ENCODE results near the gene ZCWPW2. TPM values are rescaled to one million over a fixed set of nuclear protein-coding genes. Genes with fewer than 3 reads are reported as not detected.
A peak's percentile ranks its signal among the peaks of the same experiment; 100 is the strongest.

Gene ZCWPW2
- total RNA-seq, 1 experiment from 2014 or later = not detected

DNA sequence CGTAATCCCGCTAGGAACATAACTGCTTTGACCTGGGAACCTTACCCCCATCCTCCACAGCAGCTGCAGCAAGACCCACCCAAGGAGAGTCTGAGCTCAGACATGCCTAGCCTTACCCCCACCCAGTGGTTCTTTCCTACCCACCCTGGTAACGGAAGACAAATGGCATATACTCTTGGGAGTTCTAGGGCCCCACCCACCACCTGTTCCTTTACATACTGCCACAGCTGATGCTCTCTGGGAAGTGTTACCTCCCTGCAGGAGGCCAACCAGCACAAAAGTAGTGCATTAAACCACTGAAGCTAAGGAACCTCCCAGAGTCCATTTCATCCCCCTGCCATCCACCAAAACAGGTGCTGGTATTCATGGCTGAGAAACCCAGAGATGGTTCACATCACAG, 50.7 kb downstream of the ZCWPW2 start:
- H3K27me3 ChIP-seq (ENCODE audit: low read length) = no peaks in the 10 kb centered on the region
- H3K36me3 ChIP-seq (ENCODE audit: insufficient read depth, low read length) = no peaks in the 10 kb centered on the region
- H3K79me2 ChIP-seq (ENCODE audit: low read length) = no peaks in the 10 kb centered on the region
- no peaks in the 10 kb centered on the region for H3K9me3 ChIP-seq (ENCODE audit: low read length)
- no peak overlapping the region for H3K4me2 ChIP-seq (ENCODE audit: low read depth, low read length, poor library complexity, severe bottlenecking)
- no peaks in the 10 kb centered on the region for H3K9me2 ChIP-seq (replicated peaks; ENCODE audit: insufficient read depth, low read length)
- no peak for DNase-seq
- H3K27ac ChIP-seq (ENCODE audit: low read length) = no peak overlapping the region
- H3K4me3 ChIP-seq (ENCODE audit: low read length) = no peak overlapping the region
- no peaks in the 10 kb centered on the region for H4K20me1 ChIP-seq (ENCODE audit: insufficient read depth, low read depth, low read length)
- H2AFZ ChIP-seq (ENCODE audit: low read length) = no peak overlapping the region
- H3K9ac ChIP-seq (ENCODE audit: low read length) = no peak overlapping the region
- H3K4me1 ChIP-seq (ENCODE audit: low read length) = no peaks in the 10 kb centered on the region

DNA sequence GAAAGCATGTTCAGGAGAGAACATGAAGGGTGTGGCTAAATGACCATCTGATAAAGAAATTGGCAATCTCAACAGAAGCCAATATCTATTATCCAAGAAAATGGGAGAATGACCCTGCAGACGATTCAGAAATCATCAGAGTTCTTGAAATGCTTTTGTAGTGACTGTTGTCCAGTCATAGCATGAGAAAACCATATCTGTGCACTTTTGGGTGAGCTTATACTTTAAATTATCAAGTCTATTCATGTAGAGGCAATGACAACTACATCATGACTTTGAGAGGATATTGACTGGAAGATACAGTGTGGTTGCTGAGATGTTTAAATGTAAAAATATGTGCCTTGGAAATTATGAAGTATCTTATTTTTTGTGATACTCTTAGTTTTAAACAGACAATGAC, 57.7 kb downstream of the ZCWPW2 start:
- DNase-seq = no peak
- no peaks in the 10 kb centered on the region for H3K9me3 ChIP-seq (ENCODE audit: low read length)
- no peak overlapping the region for H3K4me2 ChIP-seq (ENCODE audit: low read depth, low read length, poor library complexity, severe bottlenecking)
- no peak overlapping the region for H2AFZ ChIP-seq (ENCODE audit: low read length)
- no peaks in the 10 kb centered on the region for H3K79me2 ChIP-seq (ENCODE audit: low read length)
- no peaks in the 10 kb centered on the region for H3K4me1 ChIP-seq (ENCODE audit: low read length)
- H3K36me3 ChIP-seq (ENCODE audit: insufficient read depth, low read length) = no peaks in the 10 kb centered on the region
- no peak overlapping the region for H3K27ac ChIP-seq (ENCODE audit: low read length)
- no peak overlapping the region for H3K9ac ChIP-seq (ENCODE audit: low read length)
- H3K27me3 ChIP-seq (ENCODE audit: low read length) = no peaks in the 10 kb centered on the region
- H4K20me1 ChIP-seq (ENCODE audit: insufficient read depth, low read depth, low read length) = no peaks in the 10 kb centered on the region
- no peak overlapping the region for H3K4me3 ChIP-seq (ENCODE audit: low read length)
- no peaks in the 10 kb centered on the region for H3K9me2 ChIP-seq (replicated peaks; ENCODE audit: insufficient read depth, low read length)

GRCh38 chr3:28449398-28449797, 100.9 kb downstream of the ZCWPW2 start:
- no peaks in the 10 kb centered on the region for H3K27me3 ChIP-seq (ENCODE audit: low read length)
- H3K9me3 ChIP-seq (ENCODE audit: low read length) = no peaks in the 10 kb centered on the region
- no peak overlapping the region for H2AFZ ChIP-seq (ENCODE audit: low read length)
- no peak overlapping the region for H3K27ac ChIP-seq (ENCODE audit: low read length)
- H3K4me3 ChIP-seq (ENCODE audit: low read length) = no peak overlapping the region
- H3K4me1 ChIP-seq (ENCODE audit: low read length) = no peaks in the 10 kb centered on the region
- H4K20me1 ChIP-seq (ENCODE audit: insufficient read depth, low read depth, low read length) = no peaks in the 10 kb centered on the region
- DNase-seq = no peak
- H3K36me3 ChIP-seq (ENCODE audit: insufficient read depth, low read length) = no peaks in the 10 kb centered on the region
- no peak overlapping the region for H3K4me2 ChIP-seq (ENCODE audit: low read depth, low read length, poor library complexity, severe bottlenecking)
- H3K9me2 ChIP-seq (replicated peaks; ENCODE audit: insufficient read depth, low read length) = peaks cover 3% of the 10 kb centered on the region; the same call in 1 of the 2 replicates
- no peaks in the 10 kb centered on the region for H3K79me2 ChIP-seq (ENCODE audit: low read length)
- no peak overlapping the region for H3K9ac ChIP-seq (ENCODE audit: low read length)

- DNase-seq = no peak
These were observed 114.3 kb downstream of the ZCWPW2 start for GRCh38 chr3:28462866-28463265.

DNA sequence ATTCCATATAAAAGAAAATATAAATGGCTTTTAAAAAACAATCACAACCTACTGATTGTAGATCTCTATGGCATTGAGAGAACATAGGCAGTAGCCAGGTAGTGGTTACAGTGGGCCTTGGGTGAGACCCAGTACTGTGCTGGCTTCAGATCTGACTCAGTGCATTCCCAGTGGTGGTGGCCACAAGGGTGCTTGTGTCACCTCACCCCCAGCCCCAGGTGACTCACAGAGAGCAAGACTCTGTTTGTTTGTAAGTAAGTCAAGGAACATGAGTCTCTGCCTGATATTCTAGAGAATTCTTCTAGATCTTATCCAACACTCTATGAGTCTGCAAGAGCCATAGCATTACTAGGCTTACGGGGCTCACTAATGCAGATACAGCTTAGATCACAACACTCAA, 118.9 kb downstream of the ZCWPW2 start:
- Histone ChIP-seq H3K4me2 (ENCODE audit: low read depth, low read length, poor library complexity, severe bottlenecking) (no peak overlapping the region), H3K79me2 (ENCODE audit: low read length) (no peaks in the 10 kb centered on the region)
- no peak for DNase-seq

More at GRCh38 chr3:28462866-28463265, 114.3 kb downstream of the ZCWPW2 start:
- Histone ChIP-seq H2AFZ (ENCODE audit: low read length) (no peak overlapping the region), H3K4me2 (ENCODE audit: low read depth, low read length, poor library complexity, severe bottlenecking) (no peak overlapping the region), H4K20me1 (ENCODE audit: insufficient read depth, low read depth, low read length) (no peaks in the 10 kb centered on the region), H3K4me3 (ENCODE audit: low read length) (no peak overlapping the region), H3K27me3 (ENCODE audit: low read length) (no peaks in the 10 kb centered on the region), H3K27ac (ENCODE audit: low read length) (no peak overlapping the region), H3K79me2 (ENCODE audit: low read length) (no peaks in the 10 kb centered on the region), H3K9me3 (ENCODE audit: low read length) (no peaks in the 10 kb centered on the region), H3K4me1 (ENCODE audit: low read length) (no peaks in the 10 kb centered on the region), H3K9ac (ENCODE audit: low read length) (no peak overlapping the region), H3K9me2 (replicated peaks; ENCODE audit: insufficient read depth, low read length) (0 out of 2 replicates have a peak, but pooled peaks cover 4% of the 10 kb centered on the region), H3K36me3 (ENCODE audit: insufficient read depth, low read length) (no peaks in the 10 kb centered on the region)

GRCh38 chr3:28476194-28476593, 127.7 kb downstream of the ZCWPW2 start:
- Histone ChIP-seq H3K79me2 (ENCODE audit: low read length) (no peaks in the 10 kb centered on the region), H3K9me3 (ENCODE audit: low read length) (no peaks in the 10 kb centered on the region), H3K27me3 (ENCODE audit: low read length) (no peaks in the 10 kb centered on the region), H4K20me1 (ENCODE audit: insufficient read depth, low read depth, low read length) (no peaks in the 10 kb centered on the region), H3K4me2 (ENCODE audit: low read depth, low read length, poor library complexity, severe bottlenecking) (no peak overlapping the region), H3K9me2 (replicated peaks; ENCODE audit: insufficient read depth, low read length) (no peaks in the 10 kb centered on the region), H2AFZ (ENCODE audit: low read length) (no peak overlapping the region), H3K4me3 (ENCODE audit: low read length) (no peak overlapping the region), H3K4me1 (ENCODE audit: low read length) (no peaks in the 10 kb centered on the region), H3K27ac (ENCODE audit: low read length) (no peak overlapping the region), H3K9ac (ENCODE audit: low read length) (no peak overlapping the region), H3K36me3 (ENCODE audit: insufficient read depth, low read length) (no peaks in the 10 kb centered on the region)
- peak; percentile 79 for DNase-seq

More for the DNA sequence above, 118.9 kb downstream of the ZCWPW2 start:
- H3K27ac ChIP-seq (ENCODE audit: low read length) = no peak overlapping the region
- H3K9me3 ChIP-seq (ENCODE audit: low read length) = no peaks in the 10 kb centered on the region
- H2AFZ ChIP-seq (ENCODE audit: low read length) = no peak overlapping the region
- no peaks in the 10 kb centered on the region for H3K27me3 ChIP-seq (ENCODE audit: low read length)
- H4K20me1 ChIP-seq (ENCODE audit: insufficient read depth, low read depth, low read length) = no peaks in the 10 kb centered on the region
- no peak overlapping the region for H3K4me3 ChIP-seq (ENCODE audit: low read length)
- no peak overlapping the region for H3K9ac ChIP-seq (ENCODE audit: low read length)
- H3K36me3 ChIP-seq (ENCODE audit: insufficient read depth, low read length) = no peaks in the 10 kb centered on the region
- H3K4me1 ChIP-seq (ENCODE audit: low read length) = no peaks in the 10 kb centered on the region
- no peaks in the 10 kb centered on the region for H3K9me2 ChIP-seq (replicated peaks; ENCODE audit: insufficient read depth, low read length)

DNA sequence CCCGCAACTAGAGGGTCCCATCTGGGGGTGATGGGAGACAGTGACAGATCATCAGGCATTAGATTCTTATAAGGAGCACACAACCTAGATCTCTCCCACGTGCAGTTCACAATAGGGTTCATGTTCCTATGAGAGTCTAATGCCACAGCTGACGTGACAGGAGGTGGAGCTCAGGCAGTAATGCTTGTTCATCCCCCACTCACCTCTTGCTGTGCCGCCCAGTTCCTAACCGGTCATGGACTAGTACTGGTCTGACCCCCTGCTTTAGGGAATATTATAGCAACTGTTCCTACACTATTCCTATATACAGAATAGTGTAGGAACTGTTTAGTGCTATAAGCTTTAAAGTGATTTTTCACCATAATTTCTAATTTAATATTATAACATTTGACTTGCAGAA, 128.2 kb downstream of the ZCWPW2 start:
- H3K9ac ChIP-seq (ENCODE audit: low read length) = no peak overlapping the region
- H3K27ac ChIP-seq (ENCODE audit: low read length) = no peak overlapping the region
- H3K27me3 ChIP-seq (ENCODE audit: low read length) = no peaks in the 10 kb centered on the region
- H3K36me3 ChIP-seq (ENCODE audit: insufficient read depth, low read length) = no peaks in the 10 kb centered on the region
- H3K4me3 ChIP-seq (ENCODE audit: low read length) = no peak overlapping the region
- no peak for DNase-seq
- H3K9me3 ChIP-seq (ENCODE audit: low read length) = no peaks in the 10 kb centered on the region
- H4K20me1 ChIP-seq (ENCODE audit: insufficient read depth, low read depth, low read length) = no peaks in the 10 kb centered on the region
- no peaks in the 10 kb centered on the region for H3K4me1 ChIP-seq (ENCODE audit: low read length)
- H3K79me2 ChIP-seq (ENCODE audit: low read length) = no peaks in the 10 kb centered on the region
- no peak overlapping the region for H3K4me2 ChIP-seq (ENCODE audit: low read depth, low read length, poor library complexity, severe bottlenecking)
- no peak overlapping the region for H2AFZ ChIP-seq (ENCODE audit: low read length)
- no peaks in the 10 kb centered on the region for H3K9me2 ChIP-seq (replicated peaks; ENCODE audit: insufficient read depth, low read length)

DNA sequence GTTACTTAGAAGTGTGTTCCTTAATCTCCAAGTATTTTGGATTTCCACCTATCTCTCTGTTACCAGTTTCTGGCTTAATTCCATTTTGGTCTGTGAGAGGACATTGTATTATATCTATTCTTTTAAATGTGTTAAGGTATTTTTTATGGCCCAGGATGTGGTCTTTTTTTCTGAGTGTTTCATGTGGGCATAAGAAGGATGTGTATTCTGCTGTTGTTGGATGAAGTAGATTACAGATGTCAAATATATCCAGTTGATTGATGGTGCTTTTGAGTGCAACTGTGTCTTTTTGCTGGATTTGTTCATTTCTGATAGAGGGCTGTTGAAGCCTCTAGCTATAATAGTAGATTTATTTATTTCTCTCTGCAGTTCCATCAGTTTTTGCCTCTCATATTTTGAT, 136.6 kb downstream of the ZCWPW2 start:
- Histone ChIP-seq H3K4me1 (ENCODE audit: low read length) (no peaks in the 10 kb centered on the region), H3K79me2 (ENCODE audit: low read length) (no peaks in the 10 kb centered on the region), H4K20me1 (ENCODE audit: insufficient read depth, low read depth, low read length) (no peaks in the 10 kb centered on the region), H3K9me3 (ENCODE audit: low read length) (no peaks in the 10 kb centered on the region), H3K36me3 (ENCODE audit: insufficient read depth, low read length) (no peaks in the 10 kb centered on the region), H3K9ac (ENCODE audit: low read length) (no peak overlapping the region), H3K9me2 (replicated peaks; ENCODE audit: insufficient read depth, low read length) (0 out of 2 replicates have a peak, but pooled peaks cover 4% of the 10 kb centered on the region), H3K4me3 (ENCODE audit: low read length) (no peak overlapping the region), H3K4me2 (ENCODE audit: low read depth, low read length, poor library complexity, severe bottlenecking) (no peak overlapping the region), H2AFZ (ENCODE audit: low read length) (no peak overlapping the region), H3K27me3 (ENCODE audit: low read length) (no peaks in the 10 kb centered on the region), H3K27ac (ENCODE audit: low read length) (no peak overlapping the region)
- no peak for DNase-seq

DNA sequence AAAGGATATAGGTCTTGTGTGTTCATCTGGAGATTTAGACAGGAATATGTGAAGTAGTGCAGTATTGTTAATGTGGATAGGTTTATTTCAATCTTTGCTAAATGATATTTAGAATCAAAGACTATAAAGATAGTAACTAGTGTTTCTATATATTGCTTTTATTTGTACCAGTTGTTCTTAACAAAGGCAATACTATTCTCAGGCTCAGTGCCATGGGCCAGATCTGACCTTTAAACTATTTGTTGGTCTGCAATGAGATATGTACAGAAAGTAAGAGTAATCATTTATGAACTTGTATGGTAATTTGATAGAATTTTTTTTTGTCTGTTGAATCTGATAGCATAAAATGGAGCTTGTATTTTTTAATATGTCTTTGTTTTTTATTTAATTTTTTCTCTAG, 146.8 kb downstream of the ZCWPW2 start:
- no peaks in the 10 kb centered on the region for H3K9me2 ChIP-seq (replicated peaks; ENCODE audit: insufficient read depth, low read length)
- no peak overlapping the region for H2AFZ ChIP-seq (ENCODE audit: low read length)
- H3K4me2 ChIP-seq (ENCODE audit: low read depth, low read length, poor library complexity, severe bottlenecking) = no peak overlapping the region
- no peaks in the 10 kb centered on the region for H4K20me1 ChIP-seq (ENCODE audit: insufficient read depth, low read depth, low read length)
- H3K79me2 ChIP-seq (ENCODE audit: low read length) = no peaks in the 10 kb centered on the region
- DNase-seq = no peak
- H3K27me3 ChIP-seq (ENCODE audit: low read length) = no peaks in the 10 kb centered on the region
- no peak overlapping the region for H3K27ac ChIP-seq (ENCODE audit: low read length)
- no peak overlapping the region for H3K9ac ChIP-seq (ENCODE audit: low read length)
- no peaks in the 10 kb centered on the region for H3K9me3 ChIP-seq (ENCODE audit: low read length)
- H3K4me3 ChIP-seq (ENCODE audit: low read length) = no peak overlapping the region
- no peaks in the 10 kb centered on the region for H3K36me3 ChIP-seq (ENCODE audit: insufficient read depth, low read length)
- no peaks in the 10 kb centered on the region for H3K4me1 ChIP-seq (ENCODE audit: low read length)
